DMS153 (cell line): ENCODE measurements around the gene ACTRT3.

ENCODE experiments used
- DNase-seq: peaks from one replicate; lab custom pipeline; 2025; lab: John Stamatoyannopoulos, UW

Gene ACTRT3

DNA sequence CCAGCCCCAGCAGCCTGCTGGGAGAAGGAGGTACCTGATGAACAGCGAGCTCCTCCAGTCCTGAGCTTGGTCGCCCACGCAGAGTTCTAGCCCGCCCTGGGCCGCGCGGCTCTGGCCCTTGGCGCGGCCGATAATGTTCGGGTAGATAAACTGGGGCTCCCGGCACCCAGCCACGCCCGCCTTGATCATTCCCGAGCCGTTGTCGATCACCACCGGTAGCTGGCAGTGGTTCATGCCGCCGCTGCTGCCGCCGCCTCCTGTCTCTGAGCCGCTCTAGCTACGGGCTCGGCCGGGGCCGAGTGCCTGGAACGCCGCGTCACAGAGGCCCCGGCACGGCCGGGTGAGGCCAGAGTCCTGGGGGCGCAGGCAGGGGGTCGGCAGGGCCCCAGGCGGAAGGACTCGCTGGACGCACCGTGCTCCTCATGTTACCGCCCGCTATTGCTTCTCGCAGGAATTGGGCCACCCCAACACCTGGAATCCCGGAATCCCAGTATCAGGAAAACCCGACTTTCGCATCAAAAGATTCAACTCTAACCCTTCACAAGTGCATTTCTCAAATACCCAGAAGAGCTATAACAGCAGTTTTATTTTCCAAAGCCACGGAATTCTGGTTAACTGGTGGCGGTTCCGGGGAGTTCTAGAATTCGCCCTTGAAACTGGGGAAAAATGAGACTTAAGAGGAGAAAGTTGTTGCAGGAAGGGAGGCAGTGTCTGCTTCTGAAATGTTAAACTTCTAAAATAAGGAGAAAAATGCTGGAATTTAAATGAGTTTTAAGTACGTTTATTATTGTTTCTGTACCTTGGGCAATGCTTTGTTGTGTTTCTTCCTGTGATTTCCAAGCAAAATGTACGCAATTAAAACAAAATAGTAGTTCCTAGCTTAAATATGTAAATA lies at the start of gene ACTRT3:
TSS of gene ACTRT3 (minus strand) at position 275 of the 895 bp plus-strand sequence. CDS start at position 234, 41 bp downstream.
- DNase-seq, result peak; percentile 39

DNA sequence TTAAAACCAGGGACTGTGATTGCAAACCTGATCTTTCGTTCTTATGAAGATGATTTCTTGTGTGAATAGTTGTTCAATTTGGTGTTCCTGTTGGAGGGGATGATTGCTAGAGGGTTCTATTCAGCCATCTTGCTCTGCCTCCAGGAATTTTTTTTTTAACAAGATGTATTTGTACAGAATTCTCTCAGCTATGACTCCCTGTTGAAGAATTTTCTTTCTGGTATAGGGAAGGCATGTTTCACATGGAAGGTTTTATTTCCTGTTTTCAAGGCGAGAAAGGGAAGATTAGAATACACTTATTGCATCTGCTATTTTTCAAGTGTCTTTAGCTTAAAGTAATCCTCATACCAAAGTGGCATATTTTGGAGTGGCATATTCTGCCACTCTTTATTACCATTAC lies 49.0 kb upstream of the ACTRT3 start:
- no peak for DNase-seq

DNA sequence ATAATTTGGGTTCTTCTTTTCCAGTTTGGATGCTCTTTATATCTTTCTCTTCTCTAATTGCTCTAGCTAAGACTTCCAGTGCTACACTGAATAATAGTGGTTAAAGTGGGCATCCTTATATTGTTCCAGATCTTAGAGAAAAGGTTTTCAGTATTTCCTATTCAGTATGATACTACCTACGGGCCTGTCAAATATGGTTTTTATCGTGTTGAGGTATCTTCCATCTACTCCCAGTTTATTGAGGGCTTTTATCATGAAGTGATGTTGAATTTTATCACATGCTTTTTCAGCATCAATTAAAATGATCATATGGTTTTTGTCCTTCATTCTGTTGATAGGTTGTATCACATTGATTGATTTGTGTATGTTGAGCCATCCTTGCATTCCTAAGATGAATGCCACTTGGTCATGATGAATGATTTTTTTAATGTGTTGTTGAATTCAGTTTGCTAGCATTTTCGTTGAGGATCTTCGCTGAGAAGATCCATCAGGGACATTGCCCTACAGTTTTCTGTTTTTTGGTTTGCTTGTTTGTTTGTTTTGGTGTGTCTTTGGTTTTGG lies 46.3 kb upstream of the ACTRT3 start:
- DNase-seq, result no peak

DNA sequence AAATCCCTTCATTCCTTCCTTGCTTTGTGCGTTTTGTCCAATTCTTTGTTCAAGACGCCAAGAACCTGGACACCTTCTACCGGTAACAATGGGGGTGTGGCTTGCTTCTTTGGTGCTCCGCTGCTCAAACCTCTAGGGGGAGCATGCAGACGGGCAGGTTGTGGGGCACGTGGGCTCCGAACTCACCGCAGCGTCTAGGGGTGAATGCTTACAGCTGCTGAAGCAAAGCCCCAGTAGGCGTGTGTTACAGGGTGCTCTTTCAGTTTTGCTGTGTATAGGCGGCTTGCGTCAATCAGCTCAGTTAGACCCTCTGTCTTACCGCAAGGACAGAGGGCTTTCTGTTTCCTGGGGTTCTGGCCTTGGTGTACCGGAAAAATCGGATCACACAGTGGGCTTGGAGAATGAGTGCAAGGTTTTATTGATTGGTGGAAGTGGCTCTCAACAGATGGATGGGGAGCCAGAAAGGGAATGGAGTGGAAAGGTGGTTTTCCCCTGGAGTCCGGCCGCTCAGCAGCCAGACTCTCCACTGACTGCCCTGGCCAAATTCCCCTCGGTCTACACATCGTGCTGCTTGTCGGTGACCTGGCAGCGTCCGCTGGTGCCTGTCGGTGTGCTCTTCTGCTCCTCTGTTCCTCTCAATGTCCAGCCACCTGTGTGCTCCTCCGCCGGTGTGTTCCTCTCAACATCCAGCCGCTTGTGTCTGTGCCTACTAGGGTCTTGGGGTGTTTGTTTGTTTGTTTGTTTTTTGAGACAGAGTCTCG lies 44.6 kb upstream of the ACTRT3 start:
- peak; percentile 67 for DNase-seq

DNA sequence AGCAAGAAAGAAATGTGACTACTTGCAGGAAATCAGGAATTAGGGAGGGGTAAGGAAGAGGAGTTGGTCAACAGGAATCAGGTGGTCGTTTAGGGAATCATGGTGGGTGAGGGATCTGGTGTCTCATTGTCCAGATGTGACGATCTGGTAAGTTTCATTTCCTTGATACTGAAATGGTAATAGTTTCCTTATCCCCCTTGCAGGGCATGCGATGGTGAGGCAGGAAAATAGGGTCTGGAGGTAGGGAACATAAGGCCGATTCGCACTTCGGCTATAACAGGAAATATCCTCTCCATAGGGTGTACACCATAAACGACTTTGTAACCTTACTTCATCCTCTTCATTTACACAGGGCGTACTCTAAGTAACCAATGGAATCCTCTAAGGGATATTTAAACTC lies 43.9 kb upstream of the ACTRT3 start:
- no peak for DNase-seq

DNA sequence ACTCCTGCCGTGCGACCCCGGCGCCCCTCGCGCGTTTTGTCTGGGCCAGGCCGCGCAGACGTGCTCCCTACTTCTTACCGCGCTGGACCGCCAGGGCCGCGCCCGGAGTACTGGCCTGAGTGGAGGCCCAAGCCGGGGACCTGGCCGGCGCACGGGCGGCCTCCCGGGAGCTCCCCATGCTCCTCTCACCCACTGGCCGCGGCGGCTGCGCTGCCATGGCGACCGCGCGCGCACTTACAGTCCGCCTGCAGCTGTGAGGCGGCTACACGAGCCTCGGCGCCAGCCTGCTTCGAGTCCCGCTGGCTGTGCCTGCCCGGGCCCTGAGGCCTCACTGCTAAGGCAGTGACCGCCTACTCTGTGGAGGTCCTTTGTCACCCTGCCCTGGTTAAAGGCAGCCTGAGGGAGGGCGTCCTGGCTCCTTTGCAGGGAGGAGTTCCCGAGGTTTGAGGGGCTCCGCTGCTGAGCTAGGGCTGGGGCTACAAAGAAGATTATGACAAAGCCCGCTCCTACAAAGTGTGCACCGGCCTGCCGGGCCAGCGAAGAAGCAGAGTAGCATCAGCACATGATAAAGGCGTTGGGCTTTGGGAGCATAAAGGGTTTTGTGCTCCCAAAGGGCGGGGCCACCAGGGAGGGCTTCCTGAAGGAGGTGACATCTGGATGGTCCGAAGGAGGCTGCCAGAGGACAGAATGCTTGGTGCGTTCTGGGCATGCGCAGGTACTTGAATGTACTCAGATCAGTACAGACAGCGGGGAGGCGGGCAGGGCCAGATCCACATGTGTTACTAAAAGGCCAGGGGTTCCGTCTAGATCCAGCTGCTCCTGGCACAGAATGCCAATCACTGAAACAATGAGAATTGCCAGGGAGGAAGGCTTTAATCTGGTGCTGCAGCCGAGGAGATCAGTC lies 43.2 kb upstream of the ACTRT3 start, which contains the start of the genes LRRC34 and LRRIQ4:
TSS of gene LRRC34 (minus strand) at position 573 of the 904 bp plus-strand sequence. CDS start at position 217, 356 bp downstream.
TSS of gene LRRIQ4 (plus strand) at position 539 of the 904 bp plus-strand sequence. CDS start 9,052 bp downstream, outside the sequence.
- DNase-seq, result peak; percentile 83

DNA sequence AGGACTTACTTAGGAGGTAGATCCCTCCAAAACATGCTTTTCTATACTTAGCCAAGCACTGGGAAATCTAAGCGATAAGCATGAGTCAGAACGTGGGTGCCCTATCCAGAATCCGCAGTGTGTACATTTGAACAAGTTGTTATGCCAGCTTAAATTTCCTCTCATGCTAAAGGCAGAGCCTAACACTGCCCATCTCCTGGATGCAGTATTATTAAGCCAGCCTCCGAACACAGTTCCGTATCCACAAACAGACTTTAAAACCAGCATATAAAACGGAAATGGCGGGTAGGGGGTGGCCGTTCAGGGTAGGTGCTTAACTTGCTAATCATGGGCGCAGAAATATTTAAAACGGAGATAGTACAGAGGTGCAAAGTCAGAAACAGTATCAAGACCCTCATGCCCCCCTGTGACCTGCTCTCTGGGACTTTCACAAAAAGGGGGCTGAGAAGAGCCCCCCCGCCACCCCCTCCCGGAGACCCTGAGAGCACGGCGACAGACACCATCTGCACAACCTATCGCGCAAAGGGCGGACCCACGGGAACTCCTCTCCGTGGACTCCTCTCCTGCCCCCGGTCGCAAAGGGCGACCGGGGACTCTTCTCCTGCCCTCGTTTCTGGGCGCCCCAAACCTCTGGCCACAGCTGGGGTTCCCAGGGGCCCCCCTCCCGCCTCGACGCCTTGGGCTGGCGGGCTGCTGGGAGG lies 42.4 kb upstream of the ACTRT3 start:
- peak; percentile 47 for DNase-seq

DNA sequence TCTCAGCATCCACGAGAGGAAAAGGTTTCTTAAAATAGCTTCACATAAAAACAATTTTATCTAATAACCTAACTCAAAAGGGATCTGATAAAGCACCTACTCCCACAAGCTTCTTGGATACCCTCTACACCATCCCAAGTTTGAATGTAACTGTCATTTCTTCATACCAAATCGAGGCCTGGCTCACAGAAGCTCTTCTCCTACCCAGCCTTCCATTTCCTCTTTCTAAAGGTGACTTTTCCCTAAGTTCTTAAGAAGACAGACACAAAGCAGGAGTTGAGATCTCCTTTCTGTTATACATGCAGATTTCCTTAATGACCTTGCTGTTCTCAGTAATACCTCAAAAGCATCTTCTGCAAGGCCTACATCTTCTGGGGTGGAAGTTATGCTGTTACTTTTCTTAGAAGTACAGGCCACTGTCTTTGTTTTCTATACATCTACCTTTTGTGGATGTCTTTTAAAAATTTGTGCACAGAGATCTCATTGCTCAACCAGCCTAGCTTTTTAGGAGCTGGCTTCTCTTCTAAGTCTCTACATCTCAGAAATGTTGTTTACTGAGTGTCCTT lies 40.0 kb upstream of the ACTRT3 start:
- DNase-seq, result no peak

DNA sequence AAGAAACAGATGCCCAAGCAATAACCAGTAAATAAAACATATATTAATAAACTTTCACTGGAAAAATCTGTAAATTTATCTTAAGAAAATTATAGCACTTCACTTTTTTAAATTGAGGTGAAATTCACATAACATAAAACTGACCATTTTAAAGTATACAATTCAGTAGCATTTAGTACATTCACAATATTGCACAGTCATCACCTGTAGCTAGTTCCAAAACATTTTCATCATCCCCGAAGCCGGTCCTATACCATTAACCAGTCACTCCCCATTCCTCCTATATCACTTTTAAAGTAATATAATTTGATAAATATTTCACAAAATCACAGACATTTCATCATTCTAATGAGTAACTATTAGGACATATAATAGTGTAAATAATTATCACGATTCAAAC lies 35.3 kb upstream of the ACTRT3 start:
- DNase-seq, result no peak

DNA sequence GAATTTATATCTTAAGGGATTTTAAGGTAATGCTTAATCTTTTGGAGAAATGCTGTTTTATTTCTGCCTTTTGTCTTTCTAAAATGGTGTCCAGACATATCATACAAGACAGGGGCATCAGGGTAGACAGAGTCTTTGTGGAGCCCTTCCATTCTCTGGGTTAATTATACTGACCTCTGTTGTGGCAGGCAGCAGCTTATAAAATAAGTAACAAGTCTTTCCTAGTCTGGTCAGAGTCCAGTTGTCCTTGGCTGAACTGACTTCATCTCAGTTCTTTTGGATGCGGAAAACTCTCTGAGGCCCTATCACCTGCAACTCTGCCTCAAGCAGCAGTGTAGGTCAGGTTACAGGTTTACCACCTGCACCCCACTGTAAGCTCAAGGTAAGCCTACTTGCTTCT lies 23.0 kb upstream of the ACTRT3 start:
- DNase-seq, result no peak

DNA sequence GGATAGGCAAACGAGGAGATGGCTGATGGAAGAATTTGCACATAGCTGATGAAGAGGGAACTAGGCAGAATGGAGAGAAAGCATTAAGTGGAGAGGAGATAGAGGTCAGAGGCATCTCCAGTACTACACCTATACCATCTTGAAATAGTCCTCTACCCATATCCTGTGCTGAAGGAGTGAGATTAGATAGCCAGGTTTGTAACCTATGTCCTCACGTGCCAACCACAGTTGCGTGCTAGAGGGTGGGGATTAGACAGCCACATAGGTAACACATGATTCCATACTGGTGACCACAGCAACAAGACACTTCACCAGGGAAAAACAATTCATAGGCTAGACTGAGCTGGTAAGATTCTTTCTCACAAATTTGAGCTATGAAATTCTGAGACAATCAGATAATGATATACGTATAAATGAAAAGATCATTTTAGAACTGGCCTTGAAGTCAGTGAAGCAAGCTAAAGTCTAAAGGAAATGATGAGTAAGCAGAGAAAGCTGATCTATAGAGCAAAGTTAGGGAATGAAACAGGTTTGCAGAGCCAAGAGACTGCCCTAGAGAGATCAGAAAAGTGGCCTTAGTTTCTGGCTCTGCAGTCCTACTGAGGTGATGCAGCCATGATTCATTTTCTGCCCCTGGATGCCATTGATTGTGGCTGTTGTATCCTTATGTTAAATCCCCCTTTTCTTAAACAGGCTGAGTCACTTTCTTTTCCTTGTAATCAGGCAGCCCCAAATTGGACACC lies 21.5 kb upstream of the ACTRT3 start:
- no peak for DNase-seq

DNA sequence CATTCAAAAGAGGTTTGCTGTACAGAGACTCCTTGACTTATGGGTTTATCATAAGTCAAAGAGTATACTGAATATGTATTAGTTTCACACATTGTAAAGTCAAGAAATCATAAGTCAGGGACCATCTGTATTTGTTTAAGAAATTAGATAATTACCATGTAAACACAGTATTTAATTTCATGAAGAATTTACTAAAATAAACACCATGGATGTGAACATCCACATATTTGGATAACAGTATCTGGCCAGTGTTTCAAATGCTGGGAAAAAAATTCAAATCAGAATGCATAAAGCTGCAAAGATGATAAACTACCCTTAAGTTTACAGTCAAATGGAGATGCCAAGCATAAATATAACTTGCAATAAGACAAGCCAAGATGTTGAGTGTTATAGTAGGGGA lies 20.9 kb upstream of the ACTRT3 start:
- DNase-seq, result no peak

DNA sequence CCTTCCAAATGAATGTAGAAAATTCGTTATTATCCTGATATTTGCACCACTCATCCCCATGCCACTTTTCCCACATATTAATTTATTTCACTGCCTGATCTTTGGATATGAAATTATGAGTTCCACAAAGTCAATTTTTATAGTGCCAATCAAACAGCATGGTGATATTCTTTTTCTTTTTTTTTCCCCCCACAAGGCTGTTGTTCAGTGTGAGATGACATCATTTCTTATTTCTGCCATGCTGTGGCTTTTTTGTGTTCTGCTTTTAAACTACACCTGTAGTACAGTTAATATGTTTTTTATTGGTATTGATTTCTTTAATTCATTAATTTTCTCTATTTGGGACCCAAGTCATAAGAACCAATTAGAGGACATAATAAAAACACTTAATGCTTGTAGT lies 18.4 kb upstream of the ACTRT3 start:
- no peak for DNase-seq

DNA sequence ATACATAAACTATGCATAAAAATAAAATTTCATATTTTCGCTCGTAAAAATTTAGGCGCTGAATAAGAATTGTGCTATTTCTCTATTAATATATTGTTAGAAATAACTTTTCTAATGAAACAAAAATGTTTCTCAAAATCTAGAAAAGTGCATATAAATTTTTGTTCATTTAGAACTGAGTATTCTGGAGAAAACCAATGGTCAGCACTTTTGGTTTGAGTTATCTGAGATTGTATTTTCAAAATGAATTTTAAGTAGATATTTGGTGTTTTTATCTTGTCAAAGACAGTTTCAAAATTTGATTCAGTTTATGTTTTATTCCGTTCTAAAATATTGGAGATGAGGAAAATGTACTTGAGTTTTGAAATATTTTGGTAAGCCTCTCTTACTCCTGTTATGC lies 17.8 kb upstream of the ACTRT3 start:
- no peak for DNase-seq

DNA sequence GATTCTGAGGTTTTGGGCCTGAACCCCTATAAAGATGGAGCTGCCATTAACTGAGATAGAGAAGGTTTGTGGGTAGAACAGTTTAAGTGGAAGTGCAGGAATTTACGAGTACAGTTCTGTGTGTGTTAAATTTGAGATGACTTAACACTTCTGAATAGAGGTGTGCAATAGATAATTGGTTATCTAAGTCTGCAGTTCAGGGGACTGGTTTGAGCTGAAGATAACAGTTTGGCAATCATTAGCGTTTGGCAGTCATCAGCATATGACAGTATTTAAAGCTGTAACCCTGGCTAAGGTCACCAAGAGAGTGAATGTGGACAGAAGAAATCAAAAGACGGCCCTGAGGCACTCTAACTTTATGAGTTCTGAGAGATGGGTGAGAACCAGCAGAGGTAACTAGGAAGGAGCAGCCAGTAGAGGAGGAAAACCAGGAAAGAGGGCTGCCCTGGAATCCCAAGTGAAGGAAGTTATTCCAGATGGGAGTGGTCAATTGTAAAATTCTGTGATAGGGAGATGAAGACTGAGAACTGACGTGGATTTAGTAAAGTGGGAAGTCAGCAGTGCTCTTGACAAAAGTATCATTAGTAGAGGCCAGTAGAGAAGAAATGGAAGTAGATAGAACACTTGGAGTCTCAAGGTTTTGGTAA lies 12.0 kb upstream of the ACTRT3 start:
- DNase-seq, result no peak

DNA sequence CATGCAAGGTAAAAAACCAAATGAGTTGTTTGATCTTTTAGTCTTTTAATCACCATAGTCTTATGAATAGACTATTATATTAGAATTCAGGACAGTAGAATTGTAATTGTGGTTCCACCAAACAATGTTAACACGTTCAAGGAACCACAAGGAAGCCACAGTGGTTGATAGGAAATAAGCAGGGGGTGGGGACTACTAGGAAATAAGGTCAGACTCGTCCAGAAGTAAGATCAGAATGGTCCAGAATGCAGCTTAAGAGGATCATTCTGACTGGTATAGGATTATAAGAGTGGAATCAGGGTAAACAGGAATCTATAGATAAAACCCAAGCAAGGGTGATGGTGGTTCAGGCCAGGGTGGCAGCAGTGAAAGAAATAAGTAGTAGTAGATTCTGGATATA lies 11.4 kb upstream of the ACTRT3 start:
- no peak for DNase-seq

DNA sequence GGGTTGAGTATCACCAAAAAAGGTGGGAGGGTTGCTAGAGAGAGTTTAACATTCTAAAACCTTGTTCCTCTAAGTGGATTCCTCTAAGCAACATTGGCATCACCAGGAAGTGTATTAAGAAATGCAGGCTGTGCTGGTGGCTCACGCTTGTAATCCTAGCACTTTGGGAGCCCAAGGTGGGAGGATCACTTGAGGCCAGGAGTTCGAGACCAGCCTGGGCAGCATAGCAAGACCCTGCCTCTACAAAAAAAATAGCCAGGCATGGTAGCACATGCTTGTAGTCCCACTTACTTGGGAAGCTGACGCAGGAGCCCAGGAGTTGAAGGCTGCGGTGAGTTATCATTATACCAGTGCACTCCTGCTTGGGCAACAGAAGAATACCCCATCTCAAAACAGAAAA lies 8.5 kb upstream of the ACTRT3 start:
- no peak for DNase-seq

DNA sequence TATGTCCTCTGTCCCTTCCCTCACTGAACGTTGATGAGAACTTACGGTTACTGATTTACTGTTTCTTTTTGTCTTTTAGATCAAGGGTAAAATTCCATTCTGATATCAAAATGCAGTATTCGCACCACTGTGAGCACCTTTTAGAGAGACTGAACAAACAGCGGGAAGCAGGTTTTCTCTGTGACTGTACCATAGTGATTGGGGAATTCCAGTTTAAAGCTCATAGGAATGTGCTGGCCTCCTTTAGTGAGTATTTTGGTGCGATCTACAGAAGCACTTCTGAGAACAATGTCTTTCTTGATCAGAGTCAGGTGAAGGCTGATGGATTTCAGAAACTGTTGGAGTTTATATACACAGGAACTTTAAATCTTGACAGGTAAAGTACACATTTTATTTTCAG lies 4.8 kb upstream of the ACTRT3 start:
- DNase-seq, result no peak
